ENCODE measurements around the gene UBE2U. TPM values are rescaled to one million over a fixed set of nuclear protein-coding genes. Genes with fewer than 3 reads are reported as not detected.

UBE2U gene
- total and polyA plus RNA-seq, 7 donors, result not detected

DNA sequence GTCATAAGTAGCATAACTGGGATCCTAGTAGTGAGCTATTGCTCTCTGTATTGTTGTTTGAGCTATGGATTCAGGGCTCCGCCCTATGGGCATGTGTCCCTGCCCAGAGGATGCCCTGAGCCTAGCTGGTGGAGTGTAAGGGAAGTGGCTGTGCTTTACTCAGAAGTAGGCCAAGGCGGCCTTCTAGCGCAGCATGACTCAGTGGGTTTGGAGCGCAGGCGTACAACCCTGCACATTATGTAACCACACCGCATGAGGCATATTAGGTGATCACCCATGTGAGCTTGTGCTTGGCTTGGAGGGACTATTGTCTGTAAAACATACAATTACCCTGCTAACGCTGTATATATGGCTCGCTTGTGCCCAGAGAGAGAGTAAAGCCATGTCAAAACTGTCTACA is 11.1 kb upstream of the UBE2U start:
- 95 to 97% methylated on average over 8 of the region's 8 CpGs for WGBS, 2 donors
- no peak for DNase-seq
- Histone ChIP-seq H3K9me3 (no peaks in the 10 kb centered on the region), H3K4me1 (peaks cover 0 to 28% (median 6%) of the 10 kb centered on the region in 4 donors), H3K27ac (no peak overlapping the region), H3K4me3 (no peak overlapping the region), H3K27me3 (no peaks in the 10 kb centered on the region), H3K36me3 (no peaks in the 10 kb centered on the region)
- TF ChIP-seq, protein P1, sequence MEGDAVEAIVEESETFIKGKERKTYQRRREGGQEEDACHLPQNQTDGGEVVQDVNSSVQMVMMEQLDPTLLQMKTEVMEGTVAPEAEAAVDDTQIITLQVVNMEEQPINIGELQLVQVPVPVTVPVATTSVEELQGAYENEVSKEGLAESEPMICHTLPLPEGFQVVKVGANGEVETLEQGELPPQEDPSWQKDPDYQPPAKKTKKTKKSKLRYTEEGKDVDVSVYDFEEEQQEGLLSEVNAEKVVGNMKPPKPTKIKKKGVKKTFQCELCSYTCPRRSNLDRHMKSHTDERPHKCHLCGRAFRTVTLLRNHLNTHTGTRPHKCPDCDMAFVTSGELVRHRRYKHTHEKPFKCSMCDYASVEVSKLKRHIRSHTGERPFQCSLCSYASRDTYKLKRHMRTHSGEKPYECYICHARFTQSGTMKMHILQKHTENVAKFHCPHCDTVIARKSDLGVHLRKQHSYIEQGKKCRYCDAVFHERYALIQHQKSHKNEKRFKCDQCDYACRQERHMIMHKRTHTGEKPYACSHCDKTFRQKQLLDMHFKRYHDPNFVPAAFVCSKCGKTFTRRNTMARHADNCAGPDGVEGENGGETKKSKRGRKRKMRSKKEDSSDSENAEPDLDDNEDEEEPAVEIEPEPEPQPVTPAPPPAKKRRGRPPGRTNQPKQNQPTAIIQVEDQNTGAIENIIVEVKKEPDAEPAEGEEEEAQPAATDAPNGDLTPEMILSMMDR (IDR thresholded peaks at IDR 0.05), result no peak
- TF ChIP-seq POLR2A (IDR thresholded peaks at IDR 0.05) (no peak), EP300 (IDR thresholded peaks at IDR 0.05) (no peak), POLR2AphosphoS5 (IDR thresholded peaks at IDR 0.05) (no peak)
- intact Hi-C loops (cut with DNase I), result no loop called here

DNA sequence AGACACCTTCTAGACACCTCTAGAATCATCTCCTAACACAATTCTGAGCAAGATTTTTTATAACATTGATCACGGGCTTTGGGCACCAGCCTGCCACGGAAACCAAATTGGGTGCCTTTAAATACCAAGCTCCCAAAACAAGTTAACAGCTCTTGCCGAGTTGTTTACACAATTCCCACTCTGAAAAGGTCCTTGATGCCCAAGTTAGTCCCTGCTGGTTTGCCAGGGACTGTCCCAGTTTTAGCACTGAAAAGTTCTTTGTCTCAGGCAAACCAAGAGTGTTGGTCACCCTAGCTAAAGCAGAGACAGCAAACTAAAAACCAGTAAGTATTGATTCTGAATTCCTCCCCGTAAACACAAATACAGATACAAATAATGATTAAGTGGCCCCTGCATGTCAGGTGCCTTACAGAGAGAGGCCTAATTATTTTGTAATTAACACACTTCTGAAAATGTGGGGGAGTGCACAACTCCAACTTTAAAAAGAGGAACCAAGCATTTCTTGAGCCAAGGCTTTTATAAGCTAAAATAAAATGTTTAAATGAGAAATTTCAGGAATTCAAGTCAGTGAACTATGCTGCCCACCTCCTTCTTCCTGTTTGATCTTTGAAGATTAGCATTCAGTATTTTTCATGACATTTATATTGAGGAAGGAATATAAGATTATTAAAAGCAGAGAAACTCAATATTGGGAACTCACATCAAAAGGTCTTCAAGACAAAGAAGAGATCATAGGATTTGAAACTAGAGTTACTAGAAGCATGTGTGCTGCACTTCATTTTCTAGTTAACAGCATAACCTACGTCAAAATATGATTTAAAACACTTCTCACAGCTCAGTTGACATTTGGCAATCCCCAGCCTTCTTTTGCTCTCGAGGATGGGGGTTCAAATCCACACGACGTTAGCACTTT is 9.0 kb upstream of the UBE2U start:
- no peak overlapping the region for H3K4me3 ChIP-seq
- intact Hi-C loops (cut with DNase I), result no loop called here
- peaks cover 0 to 28% (median 6%) of the 10 kb centered on the region in 4 donors for H3K4me1 ChIP-seq
- peak overlapping the region in 1 of 4 donors; percentile 13 for H3K27ac ChIP-seq
- H3K27me3 ChIP-seq, result no peaks in the 10 kb centered on the region
- 70 to 72% methylated on average over 8 of the region's 8 CpGs for WGBS, 2 donors
- TF ChIP-seq, protein P1 (IDR thresholded peaks at IDR 0.05), result no peak
- TF ChIP-seq POLR2AphosphoS5 (IDR thresholded peaks at IDR 0.05), result no peak
- TF ChIP-seq POLR2A (IDR thresholded peaks at IDR 0.05), result no peak
- TF ChIP-seq EP300 (IDR thresholded peaks at IDR 0.05), result no peak
- no peak for DNase-seq
- H3K9me3 ChIP-seq, result no peaks in the 10 kb centered on the region
- no peaks in the 10 kb centered on the region for H3K36me3 ChIP-seq

DNA sequence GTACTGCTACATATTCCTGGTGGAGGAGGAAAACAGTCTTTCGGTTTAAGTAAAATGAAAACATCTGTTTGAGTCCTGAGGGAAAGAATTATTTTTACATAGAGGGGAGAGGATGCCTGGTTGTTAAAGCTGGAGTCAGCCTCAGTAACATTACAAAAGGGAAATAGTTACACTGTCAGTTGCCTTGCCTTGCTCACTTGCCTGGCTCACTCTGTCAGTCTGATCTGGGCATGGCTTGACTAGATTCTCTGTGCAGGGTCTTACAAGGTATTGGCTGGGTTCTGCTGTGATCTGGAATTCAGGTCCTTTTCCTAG is 8.4 kb upstream of the UBE2U start:
- WGBS, 2 donors, result 87% methylated on average over 1 of the region's 1 CpG
- Histone ChIP-seq H3K9me3 (no peaks in the 10 kb centered on the region), H3K4me1 (peaks cover 0 to 28% (median 6%) of the 10 kb centered on the region in 4 donors), H3K36me3 (no peaks in the 10 kb centered on the region), H3K27ac (peak overlapping the region in 1 of 4 donors; percentile 1), H3K4me3 (no peak overlapping the region), H3K27me3 (no peaks in the 10 kb centered on the region)
- intact Hi-C loops (cut with DNase I), result no loop called here
- TF ChIP-seq, protein P1 (IDR thresholded peaks at IDR 0.05), result no peak
- no peak for TF ChIP-seq EP300 (IDR thresholded peaks at IDR 0.05)
- TF ChIP-seq POLR2AphosphoS5 (IDR thresholded peaks at IDR 0.05), result no peak
- TF ChIP-seq POLR2A (IDR thresholded peaks at IDR 0.05), result no peak
- DNase-seq, result no peak

DNA sequence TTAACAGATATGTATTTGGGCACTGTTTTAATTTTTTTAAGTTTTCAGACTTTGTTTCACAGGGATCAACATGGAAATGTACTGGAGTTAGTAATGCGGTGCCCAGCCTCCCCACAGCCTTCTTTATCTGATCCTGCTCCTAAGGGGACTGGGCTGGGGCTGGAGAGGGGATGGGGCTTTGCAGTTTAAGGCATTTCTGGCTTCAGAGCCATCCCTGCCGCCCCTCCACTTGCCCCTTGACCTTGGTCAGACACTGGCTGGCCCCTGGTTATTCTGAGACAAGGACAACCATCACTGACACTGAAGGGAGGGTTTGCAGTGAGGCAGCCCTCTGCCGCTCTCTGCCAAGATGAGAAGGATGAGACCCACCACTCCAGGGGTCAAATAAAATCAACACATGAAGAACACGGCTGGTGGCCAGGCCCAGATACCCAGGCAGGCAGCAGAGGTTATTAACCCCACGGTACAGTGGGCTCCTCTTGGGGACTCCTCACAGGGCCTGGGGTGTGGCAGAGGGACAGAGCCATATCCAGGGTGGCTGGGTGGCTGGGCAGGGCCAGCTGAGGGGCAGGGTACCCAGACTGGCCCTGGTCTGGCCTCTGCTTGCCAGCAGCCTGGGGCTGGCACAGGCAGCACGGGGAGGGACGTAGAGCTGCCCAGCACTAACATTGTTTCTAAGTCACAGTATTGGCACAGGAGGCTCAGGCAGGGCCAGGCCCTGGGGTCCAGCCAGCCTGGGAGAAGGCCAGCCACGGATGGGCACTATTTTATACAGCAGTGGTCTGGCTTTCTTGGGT is 7.2 kb upstream of the UBE2U start:
- peak overlapping the region in 2 of 4 donors; percentile 23 to 35 for H3K27ac ChIP-seq
- WGBS, 2 donors, result 80% methylated on average over 8 of the region's 8 CpGs
- intact Hi-C loops (cut with DNase I), result no loop called here

More for the DNA sequence above, 7.2 kb upstream of the UBE2U start:
- Histone ChIP-seq H3K9me3 (no peaks in the 10 kb centered on the region), H3K27me3 (no peaks in the 10 kb centered on the region), H3K4me3 (no peak overlapping the region), H3K36me3 (no peaks in the 10 kb centered on the region), H3K4me1 (peaks cover 0 to 28% (median 6%) of the 10 kb centered on the region in 4 donors)
- TF ChIP-seq POLR2AphosphoS5 (IDR thresholded peaks at IDR 0.05), result no peak
- TF ChIP-seq POLR2A (IDR thresholded peaks at IDR 0.05), result no peak
- TF ChIP-seq, protein P1 (IDR thresholded peaks at IDR 0.05), result no peak
- TF ChIP-seq EP300 (IDR thresholded peaks at IDR 0.05), result no peak
- DNase-seq, result no peak

Data from sigmoid colon (tissue), 7 donors.